ENCODE results near the gene SUSD5.
"Not testable (repeated sequence)": the region's sequence is repeated elsewhere in the genome, so short reads cannot be mapped to it uniquely, and the experiment has no call there.

SUSD5 gene

DNA sequence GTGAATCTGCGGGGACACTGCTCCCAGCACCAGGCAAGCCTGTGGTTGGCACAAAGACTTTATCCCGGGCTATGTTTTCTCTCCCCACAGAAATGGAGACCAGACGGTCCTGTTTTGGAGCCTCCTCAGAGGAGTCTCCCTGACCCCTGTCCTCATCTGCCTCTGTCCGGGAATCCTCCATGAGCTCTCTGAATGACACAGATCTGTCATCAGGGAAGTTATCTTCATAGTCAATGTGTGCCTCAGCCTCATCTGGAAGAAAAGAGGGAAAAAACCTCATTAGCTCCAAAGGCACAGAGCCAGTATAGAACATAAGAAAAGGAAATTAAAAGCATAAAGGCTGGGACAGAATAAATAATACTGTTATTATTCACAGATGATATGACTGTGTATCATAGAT lies 64.8 kb downstream of the SUSD5 start:
- no peak for DNase-seq (ENCODE audit: low read depth in 2 of 2, low spot score in 1 of 2)

DNA sequence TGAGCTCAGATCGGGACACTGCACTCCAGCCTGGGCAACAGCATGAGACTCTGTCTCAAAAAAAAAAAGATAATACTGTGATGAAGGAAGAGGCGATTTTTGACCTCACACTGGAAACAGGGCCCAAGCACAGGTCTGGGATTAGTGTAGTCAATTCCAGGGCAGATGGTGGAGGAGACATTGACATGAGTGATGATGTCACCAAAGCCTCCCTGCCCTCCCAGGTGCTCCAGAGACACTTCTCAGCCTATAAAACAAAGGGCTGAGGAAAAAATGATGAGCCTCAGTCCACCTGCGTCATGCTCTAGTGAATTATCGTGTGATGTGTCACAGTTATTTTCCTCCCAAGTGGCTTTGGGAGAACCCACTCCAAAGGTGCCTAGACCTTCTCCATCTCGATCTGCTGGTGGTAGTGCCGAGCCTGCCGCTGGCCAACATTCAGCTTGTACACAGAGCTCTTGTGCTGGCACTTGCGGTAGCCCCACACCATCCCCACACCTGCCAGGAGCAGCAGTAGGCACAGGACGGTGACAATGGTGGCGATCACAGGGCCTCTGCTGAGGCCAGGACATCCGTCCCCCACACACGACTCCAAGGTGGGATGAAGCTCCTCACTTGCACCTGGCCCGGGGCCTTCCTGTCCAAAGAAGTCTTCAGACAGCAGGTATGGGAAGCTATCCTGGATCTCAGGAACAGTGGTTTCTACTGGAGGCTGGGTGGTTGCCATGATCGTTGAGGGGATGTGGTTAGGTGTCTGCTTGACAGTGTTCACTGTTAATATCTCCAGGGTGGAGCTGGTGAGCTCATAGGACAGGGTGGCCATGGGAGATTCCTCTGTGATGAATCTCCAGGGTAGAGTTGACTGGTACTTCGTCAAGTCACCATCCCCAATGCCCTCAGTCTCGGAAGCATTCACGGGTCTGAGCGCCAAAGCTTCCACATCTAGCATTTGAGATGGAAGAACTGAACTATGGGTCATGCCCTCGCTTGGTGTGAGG lies 65.9 kb downstream of the SUSD5 start:
- DNase-seq (ENCODE audit: low read depth in 2 of 2, low spot score in 1 of 2), result no peak

DNA sequence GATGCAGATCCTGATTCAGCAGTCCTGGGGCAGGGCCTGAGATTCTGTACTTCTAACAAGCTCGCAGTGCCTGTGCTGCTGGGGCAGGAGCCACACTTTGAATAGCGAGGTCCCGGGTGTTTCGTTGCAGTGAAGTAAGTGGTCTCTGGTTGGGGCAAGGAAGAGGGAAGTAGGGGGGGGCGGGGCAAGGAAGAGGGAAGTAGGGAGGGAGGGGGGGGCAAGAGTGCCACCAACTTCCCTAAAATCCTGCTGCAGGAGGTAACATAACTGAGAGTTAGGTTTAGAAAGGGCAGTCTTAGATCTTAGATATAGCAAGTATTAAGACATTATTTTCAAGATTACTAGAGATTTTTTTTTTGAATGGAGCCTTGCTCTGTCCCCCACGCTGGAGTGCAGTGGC lies 69.3 kb downstream of the SUSD5 start:
- no peak for DNase-seq (ENCODE audit: low read depth in 2 of 2, low spot score in 1 of 2)

DNA sequence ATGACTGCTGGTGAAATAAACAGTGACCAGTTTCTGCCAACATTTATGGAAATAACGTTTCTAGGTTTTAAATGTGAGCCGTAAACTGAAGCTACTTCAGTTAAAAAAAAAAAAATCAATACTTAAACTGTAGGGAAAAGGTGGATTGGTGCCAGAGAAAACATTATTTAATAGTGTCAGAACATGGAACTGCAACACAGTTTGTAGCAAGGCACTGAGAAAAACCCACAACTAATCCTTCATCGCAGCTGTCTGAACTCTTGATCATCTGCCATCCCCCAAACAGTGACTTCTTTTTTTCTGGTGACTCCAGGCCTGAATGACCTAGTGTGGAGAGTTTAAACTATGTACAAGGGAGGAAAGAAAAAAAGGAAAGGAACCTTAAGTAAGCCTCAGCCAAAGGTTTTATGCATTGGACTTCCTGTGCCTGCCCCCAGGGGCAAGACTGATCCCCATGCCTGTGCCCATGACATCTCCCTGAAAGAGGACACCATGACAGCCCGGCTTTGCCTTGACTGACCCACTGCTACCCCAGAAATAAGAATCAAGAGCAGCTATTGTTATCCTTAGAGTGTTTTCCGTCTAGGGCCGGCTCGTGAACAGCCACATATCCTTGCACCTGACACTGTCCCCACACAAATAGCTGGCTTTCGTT lies 71.7 kb downstream of the SUSD5 start:
- no peak for DNase-seq (ENCODE audit: low read depth in 2 of 2, low spot score in 1 of 2)

DNA sequence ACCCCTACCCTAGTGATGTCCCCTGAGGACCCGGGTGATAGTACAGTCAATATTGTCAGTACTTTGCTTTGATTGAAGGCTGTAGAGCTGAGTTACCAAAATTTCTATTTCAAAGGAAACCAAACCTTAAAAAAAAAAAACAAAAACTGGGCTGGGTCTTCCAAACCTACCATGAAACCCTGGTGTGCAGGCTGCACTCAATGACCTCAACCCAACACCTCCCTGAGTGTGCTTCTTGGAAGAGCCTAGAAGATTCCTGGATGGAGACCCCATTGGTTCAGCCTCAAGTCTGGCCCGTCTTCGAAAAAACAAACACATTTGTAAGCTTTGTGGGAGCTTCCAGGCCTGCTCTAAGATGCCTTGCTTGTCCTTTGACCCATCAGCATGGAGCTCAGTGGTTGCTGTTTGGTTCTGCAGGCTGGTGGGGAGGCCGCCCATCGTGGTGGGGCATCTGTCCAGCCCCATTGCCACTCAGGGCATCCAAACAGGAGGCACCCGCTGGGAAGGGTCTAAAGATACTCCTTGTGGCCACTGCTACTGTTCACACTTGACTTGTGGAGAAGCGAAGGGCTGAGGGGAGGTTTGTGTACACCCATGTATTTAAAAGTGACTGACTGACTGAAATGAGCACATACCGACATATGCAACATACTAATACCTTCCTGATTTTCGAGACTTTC lies 72.6 kb downstream of the SUSD5 start:
- no peak for DNase-seq (ENCODE audit: low read depth in 2 of 2, low spot score in 1 of 2)

DNA sequence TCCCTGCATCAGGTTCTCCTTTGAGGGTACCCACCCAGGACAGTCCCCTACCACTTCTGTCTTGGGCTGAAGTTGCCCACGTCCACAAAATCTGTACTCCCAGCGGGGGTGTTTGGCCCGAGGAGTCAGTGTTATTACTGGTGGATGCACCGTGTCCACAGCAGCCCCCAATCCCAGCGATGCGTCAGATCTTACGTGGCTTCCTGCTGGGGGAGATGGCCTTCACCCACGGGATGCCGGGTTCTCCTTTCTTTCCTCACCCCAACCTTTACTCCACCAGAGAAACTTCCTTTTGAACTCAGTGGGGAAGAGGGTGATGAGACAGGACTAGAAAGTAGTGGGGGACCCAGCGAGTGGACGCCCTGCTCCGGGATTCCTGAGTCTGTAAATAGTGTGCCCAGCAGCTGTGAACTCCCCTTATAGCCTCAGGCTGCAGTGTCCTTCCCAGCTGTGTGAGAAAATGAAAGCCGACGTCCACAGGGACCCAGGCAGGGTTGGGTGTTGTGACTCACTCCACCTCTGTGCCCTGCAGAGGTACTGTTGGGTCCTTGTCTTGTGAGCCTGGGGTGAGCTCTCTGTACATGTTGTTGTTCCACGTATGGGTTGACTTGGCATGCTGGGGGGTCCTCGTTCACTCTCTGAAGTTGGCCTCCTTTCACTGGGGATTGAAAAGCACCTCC lies 73.2 kb downstream of the SUSD5 start:
- no peak for DNase-seq (ENCODE audit: low read depth in 2 of 2, low spot score in 1 of 2)

DNA sequence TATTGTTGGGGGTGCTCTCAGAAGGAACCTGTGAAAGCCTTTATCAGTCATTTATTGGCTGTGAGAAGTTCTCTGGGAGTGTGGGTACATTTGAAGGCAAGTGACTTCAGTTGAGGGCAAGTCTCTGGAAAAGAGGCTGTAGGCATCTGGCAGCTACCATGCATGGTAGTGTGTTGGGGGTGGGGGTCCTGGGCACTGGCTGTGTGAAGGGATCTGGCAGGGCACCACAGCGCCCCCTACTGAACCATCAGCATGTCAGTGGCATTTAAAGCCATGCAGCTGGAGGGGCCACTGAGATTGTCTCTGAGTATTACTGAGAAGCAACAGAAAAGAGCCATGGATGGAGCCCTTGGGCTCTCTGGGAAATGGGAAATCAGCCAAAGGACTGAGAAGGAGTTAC lies 74.2 kb downstream of the SUSD5 start:
- DNase-seq (ENCODE audit: low read depth in 2 of 2, low spot score in 1 of 2), result no peak

DNA sequence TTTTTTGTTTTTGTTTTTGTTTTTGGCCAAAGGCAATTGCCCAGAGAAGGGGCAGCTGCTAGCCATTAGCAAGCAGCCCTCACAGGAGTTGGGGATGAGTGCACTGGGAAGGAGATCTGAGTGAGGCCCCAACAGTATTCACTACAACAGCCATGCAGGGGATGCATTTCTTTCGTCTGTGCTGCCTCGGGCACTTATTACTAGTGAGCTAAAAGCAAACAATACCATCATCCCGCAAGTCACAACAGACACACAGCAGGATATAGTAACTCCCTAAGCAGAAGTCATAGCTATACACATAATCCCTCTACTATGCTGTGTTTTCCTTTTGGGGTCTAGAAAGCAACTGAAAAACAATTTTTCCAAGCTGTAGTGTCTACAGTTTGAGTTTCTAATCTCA lies 77.6 kb downstream of the SUSD5 start:
- DNase-seq (ENCODE audit: low read depth in 2 of 2, low spot score in 1 of 2), result no peak

DNA sequence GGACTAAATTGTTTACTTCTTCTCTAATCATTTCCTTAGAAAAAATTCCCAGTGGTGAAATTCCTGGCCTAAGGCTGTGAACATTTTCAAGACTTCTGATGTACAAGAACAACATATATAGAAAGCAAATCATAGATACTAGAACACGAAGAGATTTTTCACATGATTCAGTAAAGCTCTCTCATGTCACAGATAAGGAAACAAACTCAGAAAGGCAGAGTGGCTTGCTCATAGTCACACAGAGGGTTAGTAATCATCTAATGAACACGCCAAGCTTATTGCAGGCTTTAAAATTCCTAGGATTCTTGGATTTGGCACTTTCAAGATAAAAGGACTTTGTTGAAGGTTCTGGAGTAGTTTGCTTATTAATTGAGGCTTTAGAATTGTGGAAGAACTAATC lies 78.6 kb downstream of the SUSD5 start:
- no peak for DNase-seq (ENCODE audit: low read depth in 2 of 2, low spot score in 1 of 2)

DNA sequence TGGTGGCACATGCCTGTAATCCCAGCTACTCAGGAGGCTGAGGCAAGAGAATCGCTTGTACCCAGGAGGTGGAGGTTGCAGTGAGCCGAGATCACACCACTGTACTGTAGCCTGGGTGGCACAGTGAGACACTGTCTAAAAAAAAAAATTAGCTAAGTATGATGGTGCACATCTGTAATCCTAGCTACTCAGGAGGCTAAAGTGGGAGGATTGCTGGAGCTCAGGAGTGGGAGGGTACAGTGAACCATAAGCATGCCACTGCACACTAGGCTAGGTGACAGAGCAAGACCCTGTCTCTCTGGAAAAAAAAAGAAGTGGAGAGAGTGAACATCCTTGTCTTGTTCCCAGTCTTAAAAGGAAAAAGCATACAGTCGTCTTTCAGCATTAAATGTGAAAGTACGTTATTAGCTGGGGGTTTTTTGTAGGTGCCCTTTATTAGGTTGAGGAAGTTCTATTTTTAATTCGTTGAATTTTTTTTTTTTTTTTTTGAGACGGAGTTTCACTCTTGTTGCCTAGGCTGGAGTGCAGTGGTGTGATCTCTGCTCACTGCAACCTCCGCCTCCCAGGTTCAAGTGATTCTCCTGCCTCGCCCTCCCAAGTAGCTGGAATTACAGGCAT lies 79.5 kb downstream of the SUSD5 start:
- DNase-seq (ENCODE audit: low read depth in 2 of 2, low spot score in 1 of 2), result not testable (repeated sequence)

DNA sequence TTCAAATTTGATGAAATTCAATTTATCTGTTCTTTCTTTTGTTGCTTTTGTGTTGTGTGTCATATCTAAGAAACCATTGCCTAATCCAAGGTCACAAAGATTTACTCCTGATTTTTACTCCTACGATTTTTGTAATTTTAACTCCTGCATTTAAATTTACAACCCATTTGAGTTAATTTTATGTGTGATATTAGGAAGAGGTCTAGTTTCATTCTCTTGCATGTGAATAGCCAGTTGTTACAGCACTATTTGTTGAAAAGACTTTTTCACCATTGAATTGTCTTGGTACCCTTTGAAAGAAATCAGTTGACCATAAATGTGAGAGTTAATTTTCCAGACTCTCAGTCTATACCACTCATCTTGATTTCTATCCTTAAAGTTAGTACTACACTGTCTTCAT lies 80.9 kb downstream of the SUSD5 start:
- DNase-seq (ENCODE audit: low read depth in 2 of 2, low spot score in 1 of 2), result no peak

DNA sequence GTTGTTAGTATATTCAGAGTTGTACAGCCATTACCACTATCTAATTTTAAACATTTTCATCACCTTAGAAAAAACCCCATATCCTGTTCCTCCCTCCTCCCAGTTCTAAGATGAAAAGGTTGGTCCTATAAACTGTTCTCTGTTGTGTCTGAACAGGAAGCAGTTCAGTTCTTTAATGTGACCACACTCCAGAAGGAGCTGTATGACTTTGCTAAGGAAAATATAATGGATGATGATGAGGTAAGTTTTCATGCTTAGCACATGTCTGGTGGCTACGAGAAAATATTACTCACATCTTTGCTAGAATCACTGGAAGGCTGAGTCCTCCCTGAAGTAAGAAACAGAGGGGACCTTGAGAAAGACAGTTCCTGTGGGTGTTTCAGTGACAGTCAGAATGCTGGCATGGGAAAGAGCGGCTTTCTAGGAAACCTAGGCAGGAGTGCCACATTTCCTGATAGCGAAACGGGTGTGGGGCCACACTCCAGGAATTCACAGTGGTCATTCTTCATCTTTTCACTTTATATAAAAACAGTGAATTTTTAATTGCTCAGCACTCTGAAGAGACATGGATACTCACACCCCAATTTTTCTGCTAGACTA lies 84.5 kb downstream of the SUSD5 start:
- no peak for DNase-seq (ENCODE audit: low read depth in 2 of 2, low spot score in 1 of 2)

DNA sequence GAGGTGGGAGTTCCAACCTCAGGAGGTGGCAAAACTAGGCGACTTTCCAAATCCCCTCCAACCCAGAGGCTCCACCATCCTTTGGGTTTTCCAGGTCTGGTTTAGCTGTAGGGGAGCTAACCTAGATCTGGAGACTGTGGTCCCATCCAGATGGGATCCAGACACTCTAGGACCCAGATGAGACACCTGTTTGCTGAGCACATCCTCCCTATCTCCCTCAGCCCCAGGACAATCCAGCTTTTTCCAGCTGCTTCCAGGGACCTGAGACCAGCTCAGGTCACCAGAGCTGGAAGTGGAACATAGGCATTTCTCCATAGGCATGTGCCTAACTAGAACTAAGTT lies 86.6 kb downstream of the SUSD5 start:
- no peak for DNase-seq (ENCODE audit: low read depth in 2 of 2, low spot score in 1 of 2)

DNA sequence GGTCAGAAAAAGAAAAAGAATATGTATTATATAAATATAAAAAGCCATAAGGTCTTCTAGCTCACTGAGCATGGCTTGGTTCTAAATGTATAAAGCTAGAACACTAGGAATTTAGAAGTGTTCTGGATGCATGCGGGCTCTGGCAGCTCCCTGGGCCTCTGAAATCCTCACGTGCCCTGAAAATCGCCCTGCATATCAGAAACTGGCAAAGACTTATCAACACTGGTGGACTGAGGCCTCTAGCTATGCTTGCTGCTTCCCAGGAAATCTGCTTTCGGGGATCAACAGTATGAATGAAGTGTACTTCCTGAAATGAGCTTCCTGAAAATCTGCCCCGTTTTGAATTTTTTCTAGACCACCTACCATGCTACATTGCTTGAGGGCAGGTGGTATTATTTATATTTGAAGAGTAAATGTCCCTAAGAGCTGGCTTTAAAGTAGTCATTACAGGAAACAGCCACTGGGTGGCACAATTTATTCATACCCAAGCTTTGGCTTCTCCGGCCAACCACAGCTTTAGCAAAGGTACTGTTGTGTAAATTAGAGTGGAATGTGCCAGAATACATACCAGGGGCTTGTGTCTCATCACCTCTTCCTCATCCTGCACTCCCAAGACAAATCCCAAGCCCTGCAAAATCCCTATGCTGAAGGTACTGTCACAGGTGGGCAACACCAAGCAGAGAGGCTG lies 87.1 kb downstream of the SUSD5 start:
- DNase-seq (ENCODE audit: low read depth in 2 of 2, low spot score in 1 of 2), result no peak

DNA sequence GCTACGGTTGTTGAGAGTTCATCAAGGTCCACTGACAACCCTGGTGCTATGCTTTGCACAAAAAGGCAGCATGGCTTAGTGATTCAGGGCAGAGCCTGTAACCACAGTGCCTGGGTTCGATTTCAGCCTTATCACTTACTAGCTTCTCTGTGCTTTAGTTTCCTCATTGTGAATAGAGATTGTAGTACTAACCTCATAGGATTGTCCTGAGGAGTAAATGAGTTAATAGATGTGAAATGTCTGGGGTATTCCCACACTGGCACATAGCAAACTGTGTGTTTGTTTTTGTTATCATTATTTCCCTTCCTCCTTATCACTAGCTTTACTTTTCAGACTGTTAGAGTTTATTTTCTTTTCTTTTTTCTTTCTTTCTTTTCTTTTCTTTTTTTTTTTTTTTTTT lies 88.5 kb downstream of the SUSD5 start:
- no peak for DNase-seq (ENCODE audit: low read depth in 2 of 2, low spot score in 1 of 2)

DNA sequence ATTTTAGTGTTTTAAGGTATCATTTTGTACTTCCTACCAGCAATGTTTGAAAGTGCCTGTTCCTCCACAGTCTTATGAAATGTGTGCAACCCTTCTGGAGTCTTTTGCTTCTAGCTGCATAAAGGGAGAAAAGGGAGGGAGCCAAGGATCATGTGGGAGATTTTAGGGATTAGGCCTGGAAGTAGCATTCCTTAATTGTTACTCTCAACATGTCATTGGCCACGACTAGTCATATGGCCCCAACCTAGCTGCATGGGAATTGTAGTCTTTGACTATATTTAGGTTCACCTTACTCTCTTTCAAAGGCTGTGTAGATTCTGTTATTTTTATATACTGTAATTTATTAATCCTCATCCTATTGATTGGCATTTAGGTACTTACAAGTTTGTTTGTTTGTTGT lies 89.9 kb downstream of the SUSD5 start:
- DNase-seq (ENCODE audit: low read depth in 2 of 2, low spot score in 1 of 2), result no peak

DNA sequence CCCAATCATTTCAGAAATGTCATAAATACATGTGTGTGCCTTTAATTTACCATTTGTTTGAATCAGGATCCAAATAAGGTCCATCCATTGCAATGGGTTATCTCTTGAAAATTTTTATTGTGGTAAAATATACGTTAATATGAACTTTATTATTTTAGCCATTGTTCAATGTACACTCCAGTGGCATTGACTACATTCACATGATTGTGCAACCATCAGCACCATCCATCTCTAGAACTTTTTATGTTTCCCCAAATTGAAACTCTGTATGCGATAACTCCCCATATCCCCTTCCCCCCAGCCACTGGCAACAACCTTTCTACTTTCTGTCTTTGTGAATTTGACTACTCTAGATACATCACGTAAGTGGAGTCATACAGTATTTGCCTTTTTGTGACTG lies 92.8 kb downstream of the SUSD5 start:
- DNase-seq (ENCODE audit: low read depth in 2 of 2, low spot score in 1 of 2), result no peak

DNA sequence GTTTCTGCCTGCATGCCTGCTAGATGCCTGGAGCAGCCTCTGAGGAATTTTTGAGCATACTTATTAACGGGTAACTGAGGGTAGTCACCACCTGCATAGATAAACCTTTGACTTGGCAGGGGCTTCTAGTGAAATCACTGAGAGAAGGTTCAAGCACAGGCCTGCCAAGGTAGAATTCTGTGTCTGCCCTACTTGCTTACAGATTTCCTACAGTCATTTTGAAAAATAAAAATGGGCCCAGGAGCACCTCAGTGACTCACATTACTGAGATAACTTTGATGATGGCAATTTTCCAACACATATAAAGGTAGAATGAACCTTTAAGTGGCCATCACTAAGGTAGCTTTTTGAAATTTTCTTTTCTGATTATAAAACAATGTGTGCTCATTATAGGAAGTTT lies 94.0 kb downstream of the SUSD5 start:
- no peak for DNase-seq (ENCODE audit: low read depth in 2 of 2, low spot score in 1 of 2)

DNA sequence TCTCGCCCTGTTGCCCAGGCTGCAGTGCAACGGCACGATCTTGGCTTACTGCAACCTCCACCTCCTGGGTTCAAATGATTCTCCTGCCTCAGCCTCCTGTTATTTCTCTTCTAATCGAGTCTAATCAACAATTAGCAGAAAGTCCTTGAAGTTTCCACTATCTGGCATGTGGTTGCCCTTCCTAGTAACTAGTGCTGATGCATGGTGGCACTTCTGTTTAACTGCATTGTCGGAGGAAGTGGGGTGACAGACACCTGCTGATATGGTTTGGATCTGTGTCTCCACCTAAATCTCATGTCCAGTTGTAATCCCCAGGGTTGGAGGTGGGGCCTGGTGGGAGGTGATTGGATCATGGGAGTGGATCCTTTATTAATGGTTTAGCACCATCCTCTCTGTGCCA lies 95.6 kb downstream of the SUSD5 start:
- no peak for DNase-seq (ENCODE audit: low read depth in 2 of 2, low spot score in 1 of 2)

DNA sequence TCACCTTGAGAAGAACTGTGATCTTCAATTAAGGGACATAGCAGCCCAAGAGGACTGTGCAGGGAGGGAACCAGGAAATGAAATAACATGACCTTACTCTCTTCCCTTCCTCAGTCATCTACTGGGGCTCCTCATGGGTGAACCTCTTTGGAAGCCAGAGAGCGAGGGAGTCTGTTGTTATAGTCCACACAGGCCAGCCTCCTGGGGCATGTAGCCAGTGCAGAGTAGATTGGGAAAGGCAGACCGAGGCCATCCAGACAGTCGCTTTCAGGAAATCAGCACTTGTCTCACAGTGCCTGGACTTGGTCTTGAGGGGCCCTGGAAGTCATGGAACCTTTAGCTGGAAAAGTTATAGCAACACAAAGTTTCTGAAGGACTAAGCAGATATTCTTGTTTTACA lies 98.7 kb downstream of the SUSD5 start:
- DNase-seq (ENCODE audit: low read depth in 2 of 2, low spot score in 1 of 2), result no peak
